GM21576 (cell line): ENCODE data around the gene NMRAL1.

Experiments
- ATAC-seq: cut with Tn5 transposase; IDR thresholded peaks from one replicate; pipeline ENCODE4 v1.9.1; 2021; ENCODE audit warnings: mild to moderate bottlenecking, moderate library complexity; ENCODE audit not compliant: unreplicated experiment

Gene NMRAL1

DNA sequence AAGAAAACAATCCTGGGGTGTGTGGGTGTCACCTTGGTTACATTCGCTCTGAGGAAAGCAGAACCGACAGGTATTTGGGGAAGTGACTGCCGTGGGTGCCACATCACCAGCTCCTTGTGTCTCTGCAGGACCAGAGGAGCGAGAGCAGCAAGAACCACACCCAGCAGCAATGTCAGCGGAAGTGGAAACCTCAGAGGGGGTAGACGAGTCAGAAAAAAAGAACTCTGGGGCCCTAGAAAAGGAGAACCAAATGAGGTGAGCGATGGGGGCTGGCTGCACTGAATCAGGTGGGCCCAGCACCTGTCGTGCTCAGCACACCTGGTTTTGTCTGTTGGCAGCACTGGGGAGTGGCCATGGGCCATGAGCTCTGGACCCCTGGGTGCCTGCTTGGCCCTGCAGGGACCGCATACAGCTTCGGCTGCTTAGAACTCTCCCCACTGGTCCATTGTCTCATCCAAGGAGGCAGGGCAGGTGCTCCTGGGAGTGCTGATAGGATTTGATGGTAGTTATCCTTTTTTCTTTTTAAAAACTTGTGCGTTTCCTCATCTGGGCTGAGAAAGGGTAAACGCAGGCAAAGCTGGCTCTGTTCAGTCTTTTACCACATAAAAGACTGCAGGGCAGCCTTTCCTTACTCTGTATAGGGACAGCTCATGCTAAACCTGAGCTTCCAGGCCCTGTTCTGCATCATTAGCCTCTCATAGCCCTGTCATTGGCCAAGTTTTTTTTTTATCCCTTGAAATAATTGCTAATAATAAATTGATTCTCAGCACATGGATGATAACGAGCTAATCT, 31.1 kb upstream of the NMRAL1 start:
- peak; percentile 76 for ATAC-seq

DNA sequence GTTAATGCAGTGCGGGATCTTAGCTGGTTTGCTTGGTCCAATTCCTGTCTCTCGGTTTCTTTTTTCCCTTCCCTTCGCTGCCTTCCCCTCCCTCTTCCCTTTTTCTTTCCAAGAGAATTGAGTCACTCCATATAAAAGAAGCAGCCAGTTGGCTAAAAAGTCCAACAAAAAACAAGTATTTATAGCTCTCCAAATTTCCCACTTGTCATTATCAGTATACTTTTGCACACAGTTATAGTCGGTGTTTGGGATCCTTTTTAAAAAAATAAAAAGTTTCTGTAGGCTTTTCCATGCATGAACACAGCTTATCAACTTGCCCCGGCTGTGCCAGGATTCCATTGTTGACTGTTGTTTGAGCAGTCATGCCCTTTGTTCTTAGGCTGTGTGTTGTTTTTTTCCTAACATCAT, 26.6 kb upstream of the NMRAL1 start:
- no peak for ATAC-seq

DNA sequence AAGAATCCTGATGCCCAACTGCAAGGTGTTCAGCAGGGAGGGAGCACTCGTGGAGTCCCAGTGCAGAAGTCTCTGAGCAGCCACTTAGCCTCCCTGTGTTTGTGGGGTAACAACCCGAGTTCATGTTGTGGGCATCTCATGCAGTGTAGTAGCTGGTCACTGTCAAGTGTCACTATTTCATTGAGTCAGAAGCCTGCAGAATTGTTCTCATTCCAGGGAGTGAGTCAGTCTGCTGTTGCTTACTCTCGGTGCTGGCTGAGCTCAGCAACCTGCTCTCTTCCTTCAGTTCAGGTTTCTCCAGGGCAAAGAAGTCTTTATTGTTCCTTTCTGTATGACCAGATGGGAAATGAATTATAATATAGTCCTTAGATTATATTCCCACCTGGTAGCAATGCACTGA, 25.8 kb upstream of the NMRAL1 start:
- no peak for ATAC-seq

DNA sequence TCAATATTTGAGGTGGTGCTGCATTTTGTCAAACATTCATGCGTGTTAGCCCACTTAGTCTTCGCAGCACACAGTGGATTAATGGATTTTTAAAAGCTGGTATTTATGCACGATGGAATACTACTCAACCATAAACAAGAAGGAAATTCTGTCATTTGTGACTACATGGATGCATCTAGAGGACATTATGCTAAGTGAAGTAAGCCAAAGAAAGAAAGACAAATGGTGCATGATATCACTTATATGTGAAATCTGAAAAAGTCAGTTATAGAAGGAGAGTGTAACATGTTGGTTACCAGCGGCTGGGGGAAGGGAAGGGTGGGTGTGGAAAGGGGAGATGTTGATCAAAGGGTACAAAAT, 24.8 kb upstream of the NMRAL1 start:
- no peak for ATAC-seq

DNA sequence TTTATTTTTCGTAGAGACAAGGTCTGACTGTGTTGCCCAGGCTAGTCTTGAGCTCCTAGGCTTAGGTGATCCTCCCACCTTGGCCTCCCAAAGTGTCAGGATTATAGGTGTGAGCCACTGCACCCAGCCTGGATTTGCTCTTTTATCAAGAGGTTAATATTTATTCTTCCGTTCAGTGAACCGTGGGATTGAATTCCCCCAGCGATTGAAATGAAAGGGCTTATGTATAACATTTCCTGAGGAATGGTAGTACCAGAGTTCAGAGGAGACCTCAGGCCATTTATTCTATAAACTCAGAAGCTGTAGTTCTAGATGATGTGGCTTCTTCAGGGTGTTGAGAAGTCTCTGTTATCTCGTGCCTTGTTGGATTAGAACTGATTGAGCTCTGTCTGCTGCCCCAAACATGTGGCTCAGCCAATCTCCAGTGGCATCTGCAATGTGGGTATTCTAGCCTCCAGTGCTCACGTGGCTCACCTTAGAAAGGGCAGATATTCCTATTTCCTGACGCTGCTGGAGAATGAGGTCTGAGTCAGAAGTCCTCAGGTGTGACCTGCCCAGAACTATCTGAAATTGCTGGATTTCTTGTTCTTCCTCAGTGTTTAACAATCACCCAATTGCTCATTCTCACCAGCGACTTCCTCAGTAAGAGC, 24.2 kb upstream of the NMRAL1 start:
- no peak for ATAC-seq

DNA sequence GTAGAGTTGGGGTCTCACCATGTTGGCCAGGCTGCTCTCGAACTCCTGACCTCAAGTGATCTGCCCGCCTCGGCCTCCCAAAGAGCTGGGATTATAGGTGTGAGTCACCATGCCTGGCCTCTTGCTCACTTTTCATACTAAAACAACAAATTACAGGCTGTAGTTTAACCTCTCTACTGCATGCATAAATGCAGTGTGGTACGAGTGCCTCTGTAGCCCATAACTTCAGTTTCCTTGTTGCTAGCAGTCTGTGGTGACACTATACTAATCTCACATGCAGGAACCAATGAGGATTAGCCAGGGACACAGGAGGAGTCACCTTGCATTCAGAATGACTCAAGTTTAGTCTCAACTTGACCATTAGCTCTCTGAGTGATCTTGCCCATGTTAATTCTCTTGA, 21.9 kb upstream of the NMRAL1 start:
- ATAC-seq: no peak

DNA sequence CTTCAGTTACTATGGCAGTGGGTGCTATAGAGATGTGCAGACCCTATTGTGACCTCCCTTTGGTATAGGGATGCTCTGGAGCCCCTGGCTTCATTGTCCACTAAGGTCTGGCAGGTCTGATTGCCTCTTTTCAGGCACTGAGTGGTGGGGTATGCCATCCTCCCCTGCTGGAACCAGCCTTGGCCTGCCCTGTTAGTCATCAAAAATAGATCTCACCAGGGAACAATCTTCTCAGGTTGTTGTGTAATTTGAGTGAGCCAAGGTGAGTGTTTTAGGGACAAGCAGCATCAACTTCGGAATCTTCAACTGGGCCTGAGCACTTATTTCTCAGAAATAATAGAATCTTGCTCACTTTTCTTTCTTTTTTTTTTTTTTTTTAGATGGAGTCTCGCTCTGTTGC, 21.3 kb upstream of the NMRAL1 start:
- no peak for ATAC-seq

DNA sequence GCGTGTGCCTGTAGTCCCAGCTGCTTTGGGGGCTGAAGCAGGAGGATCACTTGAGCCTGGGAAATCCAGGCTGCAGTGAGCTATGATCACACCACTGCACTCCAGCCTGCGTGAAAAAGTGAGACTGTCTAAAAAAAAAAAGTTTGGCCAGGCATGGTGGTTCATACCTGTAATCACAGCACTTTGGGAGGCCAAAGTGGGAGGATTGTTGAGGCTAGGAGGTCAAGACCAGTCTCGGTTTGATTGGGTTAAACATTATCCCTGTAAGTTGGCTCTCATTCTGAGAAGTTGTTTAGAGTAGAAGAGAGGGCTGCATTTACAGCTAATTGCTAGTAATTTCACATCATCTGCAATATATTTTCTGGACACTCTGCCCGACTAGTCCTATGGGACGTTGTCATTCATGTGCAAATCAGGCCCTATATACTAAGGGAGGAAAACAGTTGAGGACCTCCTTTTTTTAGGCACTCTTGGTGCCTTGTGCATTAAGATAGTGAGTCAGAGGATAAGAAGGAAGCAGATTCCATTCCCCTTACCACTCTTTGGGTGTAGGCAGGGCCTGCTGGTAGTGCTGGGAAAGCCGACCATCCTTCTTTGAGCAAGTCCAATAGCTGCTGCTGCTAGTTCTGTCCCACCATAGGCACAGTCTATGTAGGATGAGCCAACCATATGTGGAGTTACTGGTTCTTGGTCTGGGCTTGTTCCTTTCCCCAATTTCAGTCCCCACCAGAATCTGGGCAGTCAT, 20.5 kb upstream of the NMRAL1 start:
- ATAC-seq: no peak

DNA sequence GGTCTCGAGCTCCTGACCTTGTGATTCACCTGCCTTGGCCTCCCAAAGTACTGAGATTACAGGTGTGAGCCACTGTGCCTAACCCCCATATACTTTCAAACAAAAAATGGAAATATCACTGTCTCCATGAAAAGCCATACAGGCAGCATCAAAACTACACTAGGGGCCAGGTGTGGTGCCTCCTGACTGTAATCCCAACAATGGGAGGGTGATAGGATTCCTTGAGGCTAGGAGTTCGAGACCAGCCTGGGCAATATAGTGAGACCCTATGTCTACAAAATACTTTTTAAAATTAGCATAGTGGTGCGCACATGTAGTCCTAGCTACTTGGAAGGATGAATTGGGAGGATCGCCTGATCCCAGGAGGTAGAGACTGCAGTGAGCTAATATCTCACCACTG, 17.5 kb upstream of the NMRAL1 start:
- no peak for ATAC-seq

DNA sequence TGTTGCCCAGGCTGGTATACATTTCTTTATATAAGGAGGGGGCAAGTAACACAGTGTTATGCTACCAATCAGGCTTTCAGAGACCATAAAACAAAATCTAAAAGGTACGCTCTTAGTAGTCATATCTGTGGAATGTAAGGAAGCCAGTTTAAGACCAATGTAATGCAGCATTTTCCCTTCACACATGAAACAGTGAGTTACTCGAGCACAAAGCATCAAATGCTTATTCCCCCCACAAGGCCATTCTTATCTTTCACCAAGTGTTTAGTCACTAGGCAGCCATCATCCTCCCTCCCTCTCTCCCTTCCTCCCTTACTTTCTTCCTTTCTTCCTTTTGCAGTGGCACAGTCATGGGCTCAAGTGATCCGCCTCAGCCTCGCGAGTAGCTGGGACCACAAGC, 14.6 kb upstream of the NMRAL1 start:
- no peak for ATAC-seq

DNA sequence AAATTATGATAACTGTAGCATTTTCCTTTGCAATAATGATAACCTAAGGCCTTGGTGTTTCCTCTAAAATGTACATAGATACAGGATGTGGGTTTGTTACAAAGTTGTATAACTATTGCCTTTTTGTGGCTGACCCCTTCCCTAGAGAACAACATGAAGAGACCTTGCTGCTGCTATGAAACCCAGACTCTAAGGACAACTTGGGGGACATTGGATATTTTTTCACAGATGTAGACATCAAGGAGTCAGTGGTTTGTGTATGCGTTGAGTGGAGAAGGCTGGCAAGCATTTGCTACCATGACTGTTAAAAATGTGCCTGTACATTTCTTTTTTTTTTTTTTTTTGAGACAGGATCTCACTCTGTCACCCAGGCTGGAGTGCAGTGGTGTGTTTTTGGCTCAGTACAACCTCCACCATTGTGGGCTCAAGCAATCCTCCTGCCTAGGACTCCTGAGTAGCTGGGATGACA, 14.1 kb upstream of the NMRAL1 start:
- ATAC-seq: no peak

DNA sequence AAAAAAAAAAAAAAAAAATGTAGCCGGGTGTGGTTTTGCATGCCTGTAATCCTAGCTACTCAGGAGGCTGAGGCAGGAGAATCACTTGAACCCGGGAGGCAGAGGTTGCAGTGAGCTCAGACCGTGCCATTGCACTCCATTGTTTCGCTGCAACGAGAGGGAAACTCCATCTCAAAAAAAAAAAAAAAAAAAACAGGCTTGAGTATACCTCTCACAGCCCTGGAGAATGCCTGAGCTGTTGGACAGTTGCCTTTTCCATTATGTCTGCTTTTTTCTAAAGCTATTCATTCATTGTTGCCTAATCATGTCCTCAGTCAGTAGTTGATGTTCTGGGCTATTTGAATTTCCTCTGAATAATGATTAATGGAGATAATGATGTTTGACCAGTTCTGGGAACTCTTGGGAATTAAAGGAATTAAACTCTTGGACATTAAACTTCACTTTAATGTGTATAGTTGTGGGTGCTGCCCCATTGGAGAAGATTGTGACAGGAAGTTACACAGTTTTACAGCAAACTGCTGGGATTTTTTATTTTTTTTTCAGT, 13.6 kb upstream of the NMRAL1 start:
- no peak for ATAC-seq

DNA sequence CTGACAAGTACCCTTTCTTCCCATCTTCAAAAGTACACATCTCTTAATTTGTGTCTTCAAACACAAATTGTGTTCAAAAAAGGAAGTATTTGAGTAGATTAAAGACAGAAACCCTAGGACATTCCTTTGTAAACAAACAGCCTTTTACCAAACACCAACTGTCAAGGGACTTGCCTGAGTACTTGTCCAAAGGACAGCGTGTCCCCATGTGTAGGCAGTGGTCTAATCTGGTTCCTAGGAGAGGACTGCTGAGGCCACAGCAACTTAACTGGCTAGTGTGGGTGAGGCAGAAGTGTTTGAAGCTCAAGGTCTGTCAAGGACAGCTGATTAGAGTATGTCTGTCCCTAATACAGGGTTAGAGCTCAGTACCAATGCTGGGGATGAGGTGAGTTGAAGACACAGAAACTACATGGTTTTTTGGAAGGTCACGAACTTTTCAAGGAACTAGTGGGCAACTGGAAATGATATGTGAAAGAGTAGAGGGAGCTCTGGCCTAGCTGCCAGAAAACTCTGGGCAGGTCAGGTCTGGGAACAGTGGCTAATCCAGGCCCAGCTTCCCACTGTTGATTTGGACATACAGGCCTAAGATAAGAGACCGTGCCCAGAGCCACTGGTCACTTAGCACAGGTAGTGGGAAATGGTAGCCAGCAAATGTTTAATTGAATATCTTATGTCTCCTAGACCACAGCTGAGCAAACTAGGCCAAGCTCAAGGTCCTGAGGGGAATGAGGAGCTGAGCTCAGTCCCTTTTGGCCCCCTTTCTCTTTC, 11.9 kb upstream of the NMRAL1 start:
- no peak for ATAC-seq

DNA sequence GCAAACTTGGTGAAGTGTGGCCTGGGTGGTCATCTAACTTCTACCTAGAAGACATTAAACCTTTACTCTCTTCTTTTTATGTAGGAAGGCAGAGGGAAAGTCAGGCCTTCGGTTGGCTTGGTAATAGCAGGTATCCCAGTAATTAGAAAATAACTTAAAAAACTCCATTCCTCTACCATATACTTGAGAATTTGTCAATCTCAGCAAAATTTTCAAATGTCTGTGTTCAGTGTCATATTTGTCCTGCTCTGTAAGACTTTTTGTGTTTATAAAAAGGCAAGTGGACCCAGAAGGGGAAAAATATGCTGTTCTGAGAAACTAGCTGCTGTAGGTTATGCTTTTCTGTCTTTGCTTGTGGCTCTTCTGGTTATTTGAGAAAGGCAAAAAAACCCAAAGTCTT, 7.5 kb upstream of the NMRAL1 start:
- ATAC-seq: no peak

DNA sequence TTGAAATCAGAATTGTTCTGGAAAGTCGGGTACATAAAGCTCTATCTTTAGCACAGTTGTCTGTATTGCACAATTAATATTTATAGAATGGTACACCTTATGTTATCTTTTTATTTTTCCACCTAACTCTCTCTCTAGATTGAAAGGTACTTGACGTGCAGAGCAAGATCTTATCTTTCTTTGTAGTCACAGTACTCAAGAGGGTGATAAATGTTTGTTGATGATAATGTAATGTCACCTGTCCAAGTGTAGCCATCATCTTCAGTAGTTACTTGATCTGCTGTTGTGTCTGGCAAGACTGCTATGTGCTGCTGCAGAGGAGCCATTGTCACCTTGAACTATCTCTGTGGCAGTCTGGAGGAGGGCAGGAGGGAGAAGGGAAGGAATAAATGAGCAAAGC, 7.1 kb upstream of the NMRAL1 start:
- ATAC-seq: no peak

DNA sequence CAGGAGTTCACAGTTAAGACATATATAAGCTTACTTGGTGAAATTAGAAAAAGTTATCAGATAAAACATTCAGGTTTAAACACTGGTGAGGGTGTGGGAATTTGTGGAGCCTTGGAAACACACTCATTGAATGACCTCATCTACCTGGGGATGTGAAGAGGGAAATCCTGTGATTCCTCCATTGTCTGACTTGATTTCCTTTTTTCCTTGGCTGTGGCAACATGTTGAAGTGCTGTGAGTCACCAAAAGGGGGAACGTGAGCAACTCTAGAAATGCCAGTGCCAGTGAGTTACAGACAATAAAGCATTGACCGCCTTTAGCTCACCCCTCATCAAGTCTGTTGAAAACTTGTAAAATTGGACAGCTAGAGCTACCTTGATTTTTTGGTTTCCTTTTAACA, 3.5 kb upstream of the NMRAL1 start:
- no peak for ATAC-seq

DNA sequence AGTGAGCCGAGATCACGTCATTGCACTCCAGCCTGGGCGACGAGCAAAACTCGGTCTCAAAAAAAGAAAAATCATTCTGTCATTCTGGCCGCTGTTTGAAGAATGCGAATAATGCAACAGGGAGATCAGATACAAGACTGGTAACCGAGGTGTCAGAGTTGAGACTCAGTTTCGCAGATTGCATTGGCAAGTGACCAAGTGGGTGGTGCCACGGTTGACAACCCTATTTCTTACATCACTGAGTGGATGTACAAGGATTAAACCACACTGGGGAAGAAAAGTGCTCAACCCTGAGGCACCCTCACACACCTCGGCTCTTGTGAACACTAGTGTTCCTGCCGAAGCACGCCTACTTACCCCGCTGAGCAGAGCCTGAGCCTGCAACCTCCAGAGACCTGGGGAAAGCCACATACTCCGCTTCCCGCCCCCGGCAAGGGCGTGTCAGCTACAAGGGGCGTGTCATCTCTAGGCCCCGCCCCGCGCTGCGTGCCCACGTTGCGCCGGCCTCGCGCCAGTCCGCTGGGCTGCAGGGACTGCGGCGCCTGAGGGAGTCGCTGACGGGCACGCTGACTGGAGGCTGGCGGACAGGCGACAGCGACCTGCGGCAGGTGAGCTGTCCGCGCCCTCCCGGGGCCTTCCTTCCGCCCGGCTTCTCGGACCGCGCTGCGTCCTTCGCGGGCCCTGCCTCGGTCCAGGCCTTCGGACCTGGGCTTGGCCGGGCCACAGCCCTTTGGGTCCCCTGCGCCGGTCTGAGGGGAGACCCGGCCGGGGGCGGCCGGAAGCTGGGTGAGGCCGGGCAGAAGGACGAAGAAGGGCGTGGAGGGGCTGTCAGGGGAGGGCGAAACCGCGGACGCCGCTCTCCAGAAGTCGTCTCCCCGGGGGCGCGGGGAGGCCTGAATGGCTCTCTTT, 1.7 kb upstream of the NMRAL1 start, which contains the start of gene HMOX2:
TSS of gene HMOX2 (plus strand) at position 519 of the 909 bp plus-strand sequence. CDS start 29,127 bp downstream, outside the sequence.
- peak; percentile 75 for ATAC-seq

DNA sequence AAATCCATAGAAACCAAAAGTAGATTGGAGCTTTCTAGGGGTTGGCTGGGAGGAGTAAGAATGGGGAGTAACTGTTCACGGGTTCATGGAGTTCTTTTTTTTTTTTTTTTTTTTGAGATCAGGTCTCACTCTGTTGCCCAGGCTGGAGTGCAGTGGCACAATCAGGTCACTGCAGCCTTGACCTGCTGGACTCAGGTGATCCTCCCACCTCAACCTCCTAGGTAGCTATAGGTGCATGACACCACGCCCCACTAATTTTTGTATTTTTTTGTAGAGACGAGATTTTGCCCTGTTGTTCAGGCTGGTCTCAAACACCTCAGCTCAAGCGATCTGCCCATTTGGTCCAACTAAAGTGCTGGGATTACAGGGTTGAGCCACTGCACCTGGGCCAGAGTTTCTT, 1.5 kb downstream of the NMRAL1 start:
- ATAC-seq: no peak

DNA sequence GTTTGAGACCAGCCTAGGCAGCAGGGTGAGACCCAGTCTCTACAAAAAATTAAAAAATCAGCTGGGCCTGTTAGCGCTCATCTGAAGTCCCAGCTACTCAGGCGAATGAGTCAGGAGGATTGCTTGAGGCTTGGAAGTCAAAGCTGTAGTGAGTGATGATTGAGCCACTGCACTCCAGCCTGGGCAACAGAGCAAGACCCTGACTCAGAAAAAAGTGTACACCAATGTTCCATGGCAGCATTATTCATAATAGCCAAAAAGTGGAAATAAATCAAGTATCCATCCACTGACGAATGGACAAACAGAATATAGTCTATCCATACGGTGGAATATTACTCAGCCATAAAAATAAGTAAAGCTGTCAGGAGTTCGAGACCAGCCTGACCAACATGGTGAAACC, 2.6 kb downstream of the NMRAL1 start:
- ATAC-seq: no peak

DNA sequence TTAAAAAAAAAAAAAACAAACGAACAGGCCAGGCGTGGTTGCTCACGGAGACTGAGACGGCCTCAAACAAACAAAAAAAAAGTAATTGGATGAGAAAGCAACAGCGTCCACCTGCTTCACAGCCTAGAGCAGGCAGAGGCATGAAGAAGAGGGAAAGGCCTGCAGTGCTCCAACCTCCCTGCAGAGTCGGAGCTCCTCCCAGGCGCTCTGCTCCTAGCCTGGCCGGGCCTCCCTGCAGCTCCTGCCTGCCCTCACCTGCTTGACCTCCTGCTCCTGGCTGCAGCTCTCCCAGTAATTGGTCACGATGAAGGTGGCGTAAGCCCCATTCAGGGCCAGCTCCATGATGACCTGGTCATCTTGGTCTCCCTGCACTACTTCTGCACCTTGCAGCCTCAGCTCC, 5.5 kb downstream of the NMRAL1 start:
- no peak for ATAC-seq
